Keratinocyte (primary cell): ENCODE measurements around the gene SDF4. TPM values are rescaled to one million over a fixed set of nuclear protein-coding genes. Genes with fewer than 3 reads are reported as not detected.

Source experiments
- DNase-seq: peaks from one replicate; pipeline ENCODE4 v3.0.0-alpha.2; 2011; ENCODE audit warnings: low read depth, missing footprints, low spot score
- FAIRE-seq: peaks from 2 replicates; lab custom pipeline; 2011; peaks lifted over from hg19 to GRCh38; lab: Jason Lieb, UNC
- H2AFZ ChIP-seq: 2 replicates; pipeline ENCODE4 v1.6.0; 2012; ENCODE audit warnings: low read length, control low read depth, inconsistent platforms; ENCODE audit not compliant: control insufficient read depth
- H3K27ac ChIP-seq: 2 replicates; pipeline ENCODE4 v1.5.1; 2011; ENCODE audit warnings: low read length; ENCODE audit not compliant: control insufficient read depth, insufficient read depth
- H3K27me3 ChIP-seq: 3 replicates; pipeline ENCODE4 v1.6.0; 2011; ENCODE audit warnings: low read length; ENCODE audit not compliant: control insufficient read depth, insufficient read depth; ENCODE audit errors: extremely low read depth
- H3K36me3 ChIP-seq, 2 experiments: 2 replicates in 1 of 2; 3 replicates in 1 of 2; pipeline ENCODE4 v1.5.1; 2011; ENCODE audit warnings: low read length in 2 of 2, mild to moderate bottlenecking in 1 of 2; ENCODE audit not compliant: control insufficient read depth in 2 of 2, insufficient read depth in 2 of 2; ENCODE audit errors: extremely low read depth in 1 of 2
- H3K4me1 ChIP-seq: 3 replicates; pipeline ENCODE4 v1.5.1; 2011; ENCODE audit warnings: low read length; ENCODE audit not compliant: control insufficient read depth, insufficient read depth; ENCODE audit errors: extremely low read depth
- H3K4me2 ChIP-seq: 3 replicates; pipeline ENCODE4 v1.6.0; 2011; ENCODE audit warnings: low read depth, low read length; ENCODE audit not compliant: control insufficient read depth, insufficient read depth; ENCODE audit errors: extremely low read depth
- H3K4me3 ChIP-seq, 3 experiments: fragments of 200-600 bp in 1 of 3; sonication (generic) in 1 of 3; 2 replicates in 2 of 3; 3 replicates in 1 of 3; pipeline ENCODE4 v1.5.1; 2011 to 2016; ENCODE audit warnings: low read length in 3 of 3, mild to moderate bottlenecking in 3 of 3, control low read depth in 2 of 3, inconsistent platforms in 1 of 3, low read depth in 1 of 3, mixed read lengths in 1 of 3, mixed run types in 1 of 3, moderate library complexity in 1 of 3; ENCODE audit not compliant: control insufficient read depth in 2 of 3, insufficient read depth in 2 of 3; ENCODE audit errors: extremely low read depth in 1 of 3
- H3K79me2 ChIP-seq: 2 replicates; pipeline ENCODE4 v1.6.0; 2012; ENCODE audit warnings: low read length; ENCODE audit not compliant: control insufficient read depth, insufficient read depth
- H3K9ac ChIP-seq: 3 replicates; pipeline ENCODE4 v1.6.0; 2011; ENCODE audit warnings: low read length; ENCODE audit not compliant: control insufficient read depth, insufficient read depth; ENCODE audit errors: extremely low read depth
- H3K9me1 ChIP-seq: 3 replicates; pipeline ENCODE4 v1.6.0; 2011; ENCODE audit warnings: low read length; ENCODE audit not compliant: control insufficient read depth, insufficient read depth; ENCODE audit errors: extremely low read depth
- H3K9me3 ChIP-seq: 2 replicates; pipeline ENCODE4 v1.5.1; 2012; ENCODE audit warnings: low read depth, low read length; ENCODE audit not compliant: control insufficient read depth
- H4K20me1 ChIP-seq: 3 replicates; pipeline ENCODE4 v1.6.0; 2011; ENCODE audit warnings: low read length; ENCODE audit not compliant: control insufficient read depth, insufficient read depth; ENCODE audit errors: extremely low read depth
- CTCF ChIP-seq, 3 experiments: IDR thresholded peaks in 1 of 3; conservative IDR thresholded peaks in 1 of 3; optimal IDR thresholded peaks in 1 of 3; 2 replicates in 2 of 3; 3 replicates in 1 of 3; pipeline versions ENCODE3 to v1.5.1; 2011; ENCODE audit warnings: low read length in 3 of 3, mild to moderate bottlenecking in 3 of 3, moderate library complexity in 2 of 3, control low read depth in 1 of 3, inconsistent platforms in 1 of 3; ENCODE audit not compliant: insufficient read depth in 2 of 3; ENCODE audit errors: extremely low read depth in 1 of 3
- EZH2 ChIP-seq: IDR thresholded peaks from one replicate; pipeline ENCODE4 v1.6.1; 2012; ENCODE audit warnings: inconsistent platforms, mild to moderate bottlenecking, low read length, moderate library complexity
- dilution Hi-C: fragments of 300-500 bp; cut with MboI; formaldehyde crosslinking; loops from one replicate; pipeline ENCODE4 v1.7.0; 2020; ENCODE audit warnings: low sequenced_read_pairs; ENCODE audit not compliant: extremely low pct_ligation_motif_present
- polyA plus RNA-seq, 5 experiments: library from polyadenylated mRNA; depleted of rRNA in 3 of 5; stranded (reverse) in 3 of 5; stranded (forward) in 1 of 5; unstranded in 1 of 5; fragments of >200 nt; gene quantifications; 1 replicate in 1 of 5; 2 replicates in 3 of 5; 3 replicates in 1 of 5; pipeline versions ENCODE4 v1.2.1 to v1.2.3, GENCODE V29; 2011 to 2012; ENCODE audit warnings: missing spikeins in 2 of 5, low read depth in 1 of 5, low replicate concordance in 1 of 5

SDF4 gene
- polyA plus RNA-seq, 1 donor (not counting 4 experiments of a cell fraction or from before 2014, with no cell fraction given) = 66.3 TPM

GRCh38 chr1:1206376-1206965, 25.3 kb downstream of the SDF4 start, which contains the start of gene TNFRSF18:
Gene TNFRSF18 (minus strand): TSS chr1:1206592. CDS start chr1:1206571, 21 bp downstream.
- no peak for DNase-seq
- dilution Hi-C loops = no loop called here
- H3K4me3 ChIP-seq = peak within 1 kb of the TSS in 2 of 3 experiments; percentile 22 to 46
- H3K27me3 ChIP-seq = peaks cover 40% of the 10 kb centered on the region
- H2AFZ ChIP-seq = peak within 1 kb of the TSS; percentile 33
- no peaks in the 10 kb centered on the region for H4K20me1 ChIP-seq
- H3K36me3 ChIP-seq = no peaks in the 10 kb centered on the region
- no peaks in the 10 kb centered on the region for H3K79me2 ChIP-seq
- H3K27ac ChIP-seq = no peak within 1 kb of the TSS
- H3K9ac ChIP-seq = no peak within 1 kb of the TSS
- H3K4me1 ChIP-seq = peaks cover 6% of the 10 kb centered on the region
- no peaks in the 10 kb centered on the region for H3K9me1 ChIP-seq
- H3K9me3 ChIP-seq = no peaks in the 10 kb centered on the region
- FAIRE-seq = no peak
- TF ChIP-seq CTCF (optimal IDR thresholded peaks at IDR 0.05 in 1 of 3, IDR thresholded peaks at IDR 0.05 in 1 of 3, conservative IDR thresholded peaks at IDR 0.05 in 1 of 3; ENCODE audit: extremely low read depth in 1 of 3, insufficient read depth in 2 of 3, low read length in 3 of 3) (no peak), EZH2 (peak; percentile 43)
- H3K4me2 ChIP-seq = peak within 1 kb of the TSS; percentile 66

- H3K4me1 ChIP-seq = peaks cover 6% of the 10 kb centered on the region
- H3K9me1 ChIP-seq = no peaks in the 10 kb centered on the region
- peaks cover 40% of the 10 kb centered on the region for H3K27me3 ChIP-seq
- H3K9ac ChIP-seq = no peak overlapping the region
- H3K36me3 ChIP-seq = no peaks in the 10 kb centered on the region
- TF ChIP-seq CTCF (optimal IDR thresholded peaks at IDR 0.05 in 1 of 3, IDR thresholded peaks at IDR 0.05 in 1 of 3, conservative IDR thresholded peaks at IDR 0.05 in 1 of 3; ENCODE audit: extremely low read depth in 1 of 3, insufficient read depth in 2 of 3, low read length in 3 of 3) = no peak
- TF ChIP-seq EZH2 = no peak
- H2AFZ ChIP-seq = peak overlapping the region; percentile 33
- no peaks in the 10 kb centered on the region for H3K79me2 ChIP-seq
- H3K9me3 ChIP-seq = no peaks in the 10 kb centered on the region
- DNase-seq (no peak), FAIRE-seq (no peak)
- dilution Hi-C loops = no loop called here
- H4K20me1 ChIP-seq = no peaks in the 10 kb centered on the region
- H3K4me3 ChIP-seq = no peak overlapping the region
- no peak overlapping the region for H3K27ac ChIP-seq
- H3K4me2 ChIP-seq = peak overlapping the region; percentile 66
Observed at GRCh38 chr1:1205769-1206375, 25.9 kb downstream of the SDF4 start.
